Prostate gland (tissue), 2 donors: ENCODE data around the gene TRA2B.
"Not testable (repeated sequence)": the region's sequence is repeated elsewhere in the genome, so short reads cannot be mapped to it uniquely, and the experiment has no call there.

Experiments used
- CTCF ChIP-seq, 4 experiments: fragments of 200-600 bp in 2 of 4; fragments of 450-650 bp in 2 of 4; sonication (generic) in 2 of 4; IDR thresholded peaks; 1 replicate in 3 of 4; 2 replicates in 1 of 4; pipeline ENCODE4 v1.5.1; 2016 to 2019; ENCODE audit warnings: antibody characterized with exemption in 4 of 4, mild to moderate bottlenecking in 2 of 4, moderate library complexity in 2 of 4
- POLR2A ChIP-seq: fragments of 450-650 bp; IDR thresholded peaks from one replicate; pipeline ENCODE4 v1.6.1; 2016; ENCODE audit warnings: antibody characterized with exemption, mild to moderate bottlenecking
- POLR2AphosphoS5 ChIP-seq: sonication (generic); formaldehyde crosslinking; IDR thresholded peaks from one replicate; pipeline ENCODE4 v1.6.1; 2017; ENCODE audit warnings: antibody characterized with exemption

GRCh38 chr3:185909913-185910312 lies 27.9 kb downstream of the TRA2B start:
- not testable (repeated sequence) for TF ChIP-seq POLR2AphosphoS5; CTCF (IDR thresholded peaks at IDR 0.05); POLR2A
